Breast epithelium (tissue), 4 donors: Measurements from ENCODE around the gene ZNF438. TPM values are rescaled to one million over a fixed set of nuclear protein-coding genes. Genes with fewer than 3 reads are reported as not detected.

ENCODE experiments used
- DNase-seq, 2 donors: peaks; one replicate each; pipeline ENCODE4 v3.0.0-alpha.2; 2019; ENCODE audit warnings: low spot score in 2 of 2
- H3K27ac ChIP-seq, 2 donors: fragments of 200-600 bp; sonication (generic) in 1 of 2; one replicate each; pipeline ENCODE4 v1.5.1; 2016 to 2019; ENCODE audit warnings: mild to moderate bottlenecking in 1 of 2
- H3K27me3 ChIP-seq, 2 donors: fragments of 200-600 bp; sonication (generic) in 1 of 2; one replicate each; pipeline versions ENCODE4 v1.5.1 to v1.6.0; 2017 to 2019; ENCODE audit warnings: control low read depth in 1 of 2, mild to moderate bottlenecking in 1 of 2
- H3K36me3 ChIP-seq: fragments of 200-600 bp; one replicate; pipeline ENCODE4 v1.5.1; 2019
- H3K4me1 ChIP-seq, 2 donors: fragments of 200-600 bp; sonication (generic); one replicate each; pipeline ENCODE4 v1.5.1; 2016 to 2019; ENCODE audit warnings: control low read depth in 1 of 2
- H3K4me3 ChIP-seq, 3 donors: fragments of 200-600 bp; sonication (generic); 1 replicate in 2 of 3; 2 replicates in 1 of 3; pipeline ENCODE4 v1.5.1; 2016 to 2019; ENCODE audit warnings: mild to moderate bottlenecking in 3 of 3, moderate library complexity in 2 of 3
- H3K9me3 ChIP-seq, 2 donors: fragments of 200-600 bp; sonication (generic) in 1 of 2; one replicate each; pipeline ENCODE4 v1.5.1; 2016 to 2019; ENCODE audit warnings: control low read depth in 1 of 2
- POLR2A ChIP-seq: fragments of 450-650 bp; IDR thresholded peaks from one replicate; pipeline ENCODE4 v1.6.1; 2016; ENCODE audit warnings: antibody characterized with exemption, mild to moderate bottlenecking, moderate library complexity
- POLR2AphosphoS5 ChIP-seq, 3 donors: sonication (generic); formaldehyde crosslinking; IDR thresholded peaks; one replicate each; pipeline ENCODE4 v1.6.1; 2017; ENCODE audit warnings: antibody characterized with exemption in 3 of 3
- intact Hi-C: fragments of 100-400 bp; cut with DNase I; formaldehyde crosslinking; loops from one replicate; pipeline ENCODE4 v1.15.1; 2023; ENCODE audit warnings: low total_unique reads
- total RNA-seq, 3 donors: library from RNA; depleted of rRNA; stranded (reverse); fragments of >200 nt; gene quantifications; one replicate each; pipeline ENCODE4 v1.1.0, GENCODE V29; 2016
- TF ChIP-seq, protein P1 (sequence below), 3 donors: fragments of 450-650 bp; IDR thresholded peaks; one replicate each; pipeline ENCODE4 v1.5.1; 2016 to 2017; ENCODE audit warnings: antibody characterized with exemption in 3 of 3, mild to moderate bottlenecking in 3 of 3, moderate library complexity in 3 of 3

Gene ZNF438
- total RNA-seq, 3 donors from 2014 or later, result 8.8 to 34.6 (median 10.0) TPM

DNA sequence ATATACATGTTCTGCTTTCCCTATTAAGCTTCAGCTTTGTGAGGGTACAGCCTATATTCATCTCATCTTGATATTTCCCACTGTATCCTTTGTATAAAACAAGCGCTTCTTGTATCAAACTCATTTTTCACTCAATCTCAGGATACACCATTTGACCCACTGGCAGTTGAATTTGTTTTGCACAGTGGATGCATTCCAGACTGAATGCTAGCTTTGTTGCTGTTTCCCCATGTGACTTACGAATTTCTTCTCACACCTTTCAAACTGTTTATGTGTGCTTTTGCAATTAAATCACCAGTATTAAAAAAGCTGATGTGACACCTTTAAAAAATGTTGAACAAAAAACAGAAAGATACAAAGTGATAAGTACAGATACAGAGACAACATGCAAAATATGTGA is 180.9 kb downstream of the ZNF438 start:
- TF ChIP-seq POLR2A (no peak), POLR2AphosphoS5 (IDR thresholded peaks at IDR 0.05) (no peak)
- TF ChIP-seq, protein P1, sequence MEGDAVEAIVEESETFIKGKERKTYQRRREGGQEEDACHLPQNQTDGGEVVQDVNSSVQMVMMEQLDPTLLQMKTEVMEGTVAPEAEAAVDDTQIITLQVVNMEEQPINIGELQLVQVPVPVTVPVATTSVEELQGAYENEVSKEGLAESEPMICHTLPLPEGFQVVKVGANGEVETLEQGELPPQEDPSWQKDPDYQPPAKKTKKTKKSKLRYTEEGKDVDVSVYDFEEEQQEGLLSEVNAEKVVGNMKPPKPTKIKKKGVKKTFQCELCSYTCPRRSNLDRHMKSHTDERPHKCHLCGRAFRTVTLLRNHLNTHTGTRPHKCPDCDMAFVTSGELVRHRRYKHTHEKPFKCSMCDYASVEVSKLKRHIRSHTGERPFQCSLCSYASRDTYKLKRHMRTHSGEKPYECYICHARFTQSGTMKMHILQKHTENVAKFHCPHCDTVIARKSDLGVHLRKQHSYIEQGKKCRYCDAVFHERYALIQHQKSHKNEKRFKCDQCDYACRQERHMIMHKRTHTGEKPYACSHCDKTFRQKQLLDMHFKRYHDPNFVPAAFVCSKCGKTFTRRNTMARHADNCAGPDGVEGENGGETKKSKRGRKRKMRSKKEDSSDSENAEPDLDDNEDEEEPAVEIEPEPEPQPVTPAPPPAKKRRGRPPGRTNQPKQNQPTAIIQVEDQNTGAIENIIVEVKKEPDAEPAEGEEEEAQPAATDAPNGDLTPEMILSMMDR (IDR thresholded peaks at IDR 0.05), result no peak

DNA sequence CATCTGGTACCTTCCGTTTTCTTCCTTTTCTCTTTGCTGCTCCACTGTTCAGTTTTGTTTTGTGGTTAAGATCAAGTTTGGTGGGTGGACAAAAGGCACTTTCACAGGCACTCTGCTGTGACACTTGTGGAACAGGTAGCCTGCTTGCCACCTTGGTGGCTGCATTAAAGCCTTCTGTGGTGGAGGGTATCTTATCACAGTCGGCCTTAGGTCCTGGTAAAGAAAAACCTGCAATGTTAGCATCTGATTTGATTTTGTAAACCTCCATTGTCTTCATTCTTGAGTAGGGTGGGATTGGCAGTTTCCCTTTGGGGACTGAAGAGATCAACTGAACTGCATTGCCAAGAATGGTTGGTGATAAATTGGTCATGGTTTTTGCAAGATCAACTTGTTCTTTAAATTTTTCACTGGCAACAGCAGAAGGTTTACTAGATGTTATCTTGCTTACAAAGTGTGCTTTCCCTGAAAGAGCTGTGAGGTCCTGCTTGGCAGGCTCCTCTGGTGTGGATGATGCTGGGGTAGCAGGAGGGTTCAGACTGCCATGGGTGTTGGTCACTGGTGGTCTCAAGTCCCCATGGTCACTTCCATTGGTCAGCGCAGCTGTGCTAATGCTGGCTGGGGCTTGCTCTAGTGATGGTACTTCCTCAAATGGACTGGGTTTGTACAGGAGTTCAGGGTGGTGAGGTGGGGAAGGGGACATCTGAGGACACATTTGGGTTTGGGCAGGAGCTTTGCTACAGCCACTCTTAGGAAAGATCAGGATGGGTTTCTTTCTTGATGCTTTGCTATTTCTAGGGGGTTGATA is 182.2 kb downstream of the ZNF438 start:
- intact Hi-C loops, result no loop called here
- no peaks in the 10 kb centered on the region for H3K4me1 ChIP-seq

More for the DNA sequence above, 180.9 kb downstream of the ZNF438 start:
- H3K9me3 ChIP-seq, result no peaks in the 10 kb centered on the region
- H3K27ac ChIP-seq, result no peak overlapping the region
- H3K36me3 ChIP-seq, result no peaks in the 10 kb centered on the region
- H3K4me3 ChIP-seq, result no peak overlapping the region
- intact Hi-C loops, result no loop called here
- H3K4me1 ChIP-seq, result no peaks in the 10 kb centered on the region
- no peak for DNase-seq
- H3K27me3 ChIP-seq, result no peaks in the 10 kb centered on the region

DNA sequence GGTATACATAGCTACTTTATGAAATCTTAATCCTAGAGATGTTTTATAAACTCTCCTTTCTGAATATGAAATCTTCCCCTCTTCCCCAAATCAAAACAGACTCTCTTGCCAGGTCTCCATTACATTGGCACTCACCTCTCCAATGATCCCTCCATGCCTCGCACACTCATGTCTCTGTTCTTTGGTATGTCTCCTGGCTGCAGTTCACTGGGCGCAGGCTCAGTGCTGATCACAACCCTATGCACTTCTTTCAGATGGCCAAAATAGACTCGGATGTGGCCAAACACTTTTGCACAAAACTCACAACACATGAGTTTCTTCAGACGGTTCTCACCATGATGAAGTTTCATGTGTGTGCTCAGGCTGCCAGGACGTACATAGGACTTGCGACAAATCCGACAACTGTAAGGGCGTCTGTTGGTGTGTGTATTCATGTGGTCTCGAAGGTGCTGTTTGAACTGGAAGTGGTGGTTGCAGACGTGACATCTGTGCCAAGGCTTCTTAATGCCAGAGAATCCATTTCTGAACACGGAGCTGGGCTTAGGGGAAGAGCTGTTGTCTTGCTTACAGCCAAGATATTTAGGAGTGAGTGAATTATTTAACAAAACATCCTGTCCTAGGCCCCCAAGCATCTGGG is 183.2 kb downstream of the ZNF438 start:
- Histone ChIP-seq H3K36me3 (no peaks in the 10 kb centered on the region), H3K4me3 (no peak overlapping the region), H3K27ac (no peak overlapping the region), H3K9me3 (no peaks in the 10 kb centered on the region), H3K27me3 (no peaks in the 10 kb centered on the region), H3K4me1 (no peaks in the 10 kb centered on the region)
- no peak for DNase-seq
- intact Hi-C loops, result no loop called here
- TF ChIP-seq POLR2A (no peak), POLR2AphosphoS5 (IDR thresholded peaks at IDR 0.05) (no peak)
- TF ChIP-seq, protein P1 (IDR thresholded peaks at IDR 0.05), result no peak

More for the DNA sequence above, 182.2 kb downstream of the ZNF438 start:
- no peak overlapping the region for H3K4me3 ChIP-seq
- H3K27me3 ChIP-seq, result no peaks in the 10 kb centered on the region
- TF ChIP-seq POLR2A (no peak), POLR2AphosphoS5 (IDR thresholded peaks at IDR 0.05) (no peak)
- TF ChIP-seq, protein P1 (IDR thresholded peaks at IDR 0.05), result no peak
- no peak overlapping the region for H3K27ac ChIP-seq
- no peaks in the 10 kb centered on the region for H3K9me3 ChIP-seq
- no peak for DNase-seq
- H3K36me3 ChIP-seq, result no peaks in the 10 kb centered on the region

DNA sequence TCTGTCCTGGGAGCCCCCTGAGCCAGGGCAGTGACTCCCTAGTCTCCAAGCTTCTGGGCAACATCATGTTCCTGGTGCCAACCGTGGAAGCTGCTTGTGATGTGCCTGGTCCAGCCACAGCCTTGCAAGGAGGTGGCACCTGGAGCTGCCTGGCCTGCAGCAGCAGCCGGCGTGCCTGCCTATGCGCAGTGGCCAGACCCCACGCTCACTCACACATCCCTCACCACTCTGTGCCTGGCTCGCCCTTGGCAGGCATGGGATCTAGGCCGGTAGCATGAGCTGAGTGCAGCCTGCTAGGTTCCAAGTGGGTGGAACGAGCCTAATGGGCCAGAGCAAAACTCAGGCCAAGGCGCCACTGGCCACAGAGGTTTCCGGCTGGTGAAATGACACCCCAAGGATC is 184.0 kb downstream of the ZNF438 start:
- no peaks in the 10 kb centered on the region for H3K27me3 ChIP-seq
- no peaks in the 10 kb centered on the region for H3K9me3 ChIP-seq
- DNase-seq, result no peak
- no peak overlapping the region for H3K27ac ChIP-seq
- H3K36me3 ChIP-seq, result no peaks in the 10 kb centered on the region
- no peaks in the 10 kb centered on the region for H3K4me1 ChIP-seq
- TF ChIP-seq, protein P1 (IDR thresholded peaks at IDR 0.05), result no peak
- TF ChIP-seq POLR2A, result no peak
- no peak for TF ChIP-seq POLR2AphosphoS5 (IDR thresholded peaks at IDR 0.05)
- intact Hi-C loops, result no loop called here
- H3K4me3 ChIP-seq, result no peak overlapping the region

DNA sequence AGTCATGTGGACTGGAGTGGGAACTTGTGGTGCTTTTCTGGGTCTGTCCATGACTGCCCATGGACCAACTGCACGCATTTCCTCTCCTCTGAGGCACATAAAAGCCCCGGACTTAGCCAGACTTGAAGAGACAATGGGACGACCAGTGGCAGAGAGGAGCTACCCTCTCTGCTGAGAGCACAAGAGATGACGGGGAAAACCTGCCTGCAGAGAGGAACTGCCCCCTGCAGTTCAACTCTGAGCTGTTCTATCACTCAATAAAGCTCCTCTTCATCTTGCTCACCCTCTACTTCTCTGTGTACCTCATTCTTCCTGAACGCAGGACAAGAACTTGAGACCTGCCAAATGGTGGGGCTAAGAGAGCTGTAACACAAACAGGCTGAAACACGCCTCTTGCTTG is 184.5 kb downstream of the ZNF438 start:
- Histone ChIP-seq H3K4me1 (no peaks in the 10 kb centered on the region), H3K4me3 (no peak overlapping the region), H3K36me3 (no peaks in the 10 kb centered on the region), H3K27me3 (no peaks in the 10 kb centered on the region), H3K9me3 (no peaks in the 10 kb centered on the region), H3K27ac (no peak overlapping the region)
- intact Hi-C loops, result no loop called here
- TF ChIP-seq, protein P1 (IDR thresholded peaks at IDR 0.05), result no peak
- no peak for DNase-seq
